GM12891 (cell line): ENCODE results near the gene FANCC.

Experiments
- PAX5 ChIP-seq: IDR thresholded peaks from 2 replicates; pipeline ENCODE4 v1.6.1; 2011; ENCODE audit warnings: low read length, moderate library complexity, mild to moderate bottlenecking; ENCODE audit not compliant: insufficient read depth, severe bottlenecking
- POLR2A ChIP-seq: IDR thresholded peaks from 2 replicates; pipeline ENCODE4 v1.6.1; 2011; ENCODE audit warnings: low read depth, low read length, control low read depth
- POLR2AphosphoS5 ChIP-seq: IDR thresholded peaks from 2 replicates; pipeline ENCODE4 v1.6.1; 2011; ENCODE audit warnings: low read depth, low read length, control low read depth
- TAF1 ChIP-seq: IDR thresholded peaks from 2 replicates; pipeline ENCODE4 v1.6.1; 2011; ENCODE audit warnings: low read depth, low read length, control low read depth

DNA sequence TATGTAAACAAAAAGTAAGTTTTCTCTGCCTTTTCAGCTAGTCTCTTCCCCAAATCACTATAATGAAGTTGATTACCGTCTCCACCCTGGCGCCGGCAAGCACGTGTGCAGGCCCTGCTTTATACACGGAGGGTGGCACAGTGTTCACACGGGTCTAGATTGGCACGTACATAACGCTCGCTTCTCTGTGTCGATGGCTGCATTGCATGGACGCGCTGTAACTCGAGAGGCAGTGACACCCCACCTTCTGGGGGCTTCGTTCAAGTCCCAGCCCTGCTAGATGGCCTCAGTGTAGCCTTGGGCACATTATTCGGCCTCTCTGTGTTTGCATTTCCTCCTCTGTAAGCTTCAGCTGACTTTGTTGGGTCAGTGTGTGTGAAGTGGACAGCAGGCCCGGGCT lies 223.9 kb downstream of the FANCC start:
- TF ChIP-seq POLR2A (no peak), POLR2AphosphoS5 (no peak), TAF1 (no peak), PAX5 (no peak)
